PC-3 (cell line): ENCODE data around the gene ATP2B2. TPM values are rescaled to one million over a fixed set of nuclear protein-coding genes. Genes with fewer than 3 reads are reported as not detected.

Source experiments
- ATAC-seq: fragments of 200-7000 bp; cut with Tn5 transposase; 2 replicates; pipeline ENCODE4 v1.9.1; 2020; ENCODE audit warnings: mild to moderate bottlenecking, moderate library complexity
- BruUV-seq: library from RNA; stranded (reverse); fragments of 400-500 nt; replicated peaks from 2 replicates; lab custom pipeline; 2021; lab: Mats Ljungman, UMichigan
- CTCF ChIA-PET: fragments of 300-600 bp; sonication (Branson Sonifier 250); formaldehyde crosslinking; loops from one replicate; lab custom pipeline; 2022; ENCODE audit warnings: antibody characterized with exemption; lab: Charles Lee
- POLR2A ChIA-PET: fragments of 300-600 bp; sonication (Branson Sonifier 250); formaldehyde crosslinking; loops from one replicate; lab custom pipeline; 2022; ENCODE audit warnings: antibody characterized with exemption; ENCODE audit not compliant: unreplicated experiment; lab: Charles Lee
- DNase-seq: peaks from one replicate; pipeline ENCODE4 v3.0.0-alpha.2; 2015
- H2AFZ ChIP-seq: fragments of 300-600 bp; sonication (generic); 2 replicates; pipeline ENCODE4 v1.6.0; 2016; ENCODE audit warnings: antibody characterized with exemption, low read length
- H3F3A ChIP-seq: fragments of 300-600 bp; sonication (generic); one replicate; pipeline ENCODE4 v1.6.0; 2017; ENCODE audit warnings: antibody characterized with exemption, low read length, control low read depth, mild to moderate bottlenecking; ENCODE audit not compliant: unreplicated experiment
- H3K27ac ChIP-seq: fragments of 300-600 bp; sonication (generic); 2 replicates; pipeline ENCODE4 v1.5.1; 2016; ENCODE audit warnings: mild to moderate bottlenecking, low read length
- H3K27me3 ChIP-seq: fragments of 300-600 bp; sonication (generic); 2 replicates; pipeline ENCODE4 v1.6.1; 2016; ENCODE audit warnings: low read length, mixed read lengths
- H3K36me3 ChIP-seq: fragments of 300-600 bp; sonication (generic); 2 replicates; pipeline ENCODE4 v1.6.1; 2016; ENCODE audit warnings: low read depth, mixed run types, low read length, mixed read lengths
- H3K4me1 ChIP-seq: fragments of 300-600 bp; sonication (generic); 2 replicates; pipeline ENCODE4 v1.5.1; 2016; ENCODE audit warnings: low read length; ENCODE audit not compliant: insufficient read depth
- H3K4me2 ChIP-seq: fragments of 300-600 bp; sonication (generic); 2 replicates; pipeline ENCODE4 v1.6.0; 2016; ENCODE audit warnings: low read length
- H3K4me3 ChIP-seq: fragments of 300-600 bp; sonication (generic); 2 replicates; pipeline ENCODE4 v1.5.1; 2016; ENCODE audit warnings: mild to moderate bottlenecking, low read length, mixed read lengths
- H3K79me2 ChIP-seq: fragments of 300-600 bp; sonication (generic); 2 replicates; pipeline ENCODE4 v1.6.1; 2017; ENCODE audit warnings: low read length, mixed read lengths
- H3K9ac ChIP-seq: fragments of 300-600 bp; sonication (generic); 2 replicates; pipeline ENCODE4 v1.6.0; 2016; ENCODE audit warnings: mild to moderate bottlenecking, low read length
- H3K9me2 ChIP-seq: fragments of 300-600 bp; sonication (generic); replicated peaks from 2 replicates; pipeline ENCODE4 v1.6.1; 2016; ENCODE audit warnings: mixed run types, low read length, mixed read lengths
- H3K9me3 ChIP-seq: fragments of 300-600 bp; sonication (generic); 2 replicates; pipeline ENCODE4 v1.6.1; 2016; ENCODE audit warnings: low read length, mixed read lengths
- H4K20me1 ChIP-seq: fragments of 300-600 bp; sonication (generic); 2 replicates; pipeline ENCODE4 v1.6.1; 2016; ENCODE audit warnings: low read length, mixed read lengths
- EZH2 ChIP-seq: fragments of 300-600 bp; sonication (generic); IDR thresholded peaks from one replicate; pipeline ENCODE4 v1.6.1; 2017; ENCODE audit warnings: antibody characterized with exemption, mild to moderate bottlenecking, low read length; ENCODE audit not compliant: unreplicated experiment
- EZH2phosphoT487 ChIP-seq: fragments of 300-600 bp; sonication (generic); IDR thresholded peaks from 2 replicates; pipeline ENCODE4 v1.6.1; 2018; ENCODE audit warnings: mild to moderate bottlenecking, antibody characterized with exemption, low read length, borderline replicate concordance
- intact Hi-C: fragments of 100-400 bp; cut with micrococcal nuclease; formaldehyde crosslinking; loops from 2 replicates; pipeline ENCODE4 v1.9.0; 2023
- total RNA-seq: library from RNA; depleted of rRNA; stranded (reverse); fragments of >200 nt; gene quantifications from 2 replicates; pipeline ENCODE4 v1.2.3, GENCODE V29; 2014
- TF ChIP-seq, protein P1 (sequence below): fragments of 300-600 bp; sonication (generic); conservative IDR thresholded peaks from 2 replicates; pipeline ENCODE4 v1.5.1; 2017; ENCODE audit warnings: antibody characterized with exemption, low read depth, mild to moderate bottlenecking, low read length

The ATP2B2 gene
- total RNA-seq, 1 experiment from 2014 or later = not detected

DNA sequence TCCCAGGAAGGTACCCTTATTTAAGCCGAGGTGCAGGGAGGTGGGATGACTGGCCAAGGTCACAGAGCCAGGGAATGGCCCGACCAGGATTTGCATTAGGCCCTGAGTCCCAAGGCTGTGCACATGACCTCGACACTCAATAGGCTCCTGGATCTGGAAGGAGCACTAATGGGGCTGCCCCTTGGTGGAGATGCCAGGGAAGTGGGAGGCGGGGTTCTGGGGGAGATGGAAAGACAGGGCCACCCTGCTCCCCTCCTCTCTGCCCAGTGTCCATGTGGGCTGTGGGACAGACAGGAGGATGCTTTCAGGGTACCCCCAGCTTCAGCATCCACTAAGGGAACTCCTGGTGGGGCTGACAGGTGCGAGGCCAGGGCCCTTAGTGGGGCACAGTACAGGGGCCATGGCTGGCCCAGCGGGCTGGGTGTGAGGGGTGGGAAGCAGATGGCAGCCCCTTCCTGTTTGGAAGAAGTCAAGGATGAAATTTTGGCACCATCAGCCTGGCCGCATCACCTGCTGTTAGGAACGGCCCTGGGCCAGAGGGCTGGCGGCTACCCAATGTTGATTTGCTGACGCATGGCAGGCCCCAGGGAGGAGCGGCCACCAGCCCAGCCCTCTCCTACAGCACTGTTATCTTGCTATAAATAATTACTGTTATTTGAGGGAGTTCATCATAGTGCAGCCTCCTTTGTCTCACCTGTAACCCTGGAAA lies 37.3 kb downstream of the ATP2B2 start:
- BruUV-seq = no TSS peak
- ATAC-seq = peak; percentile 92
- no peak overlapping the region for H3K4me3 ChIP-seq
- peak; percentile 63 for DNase-seq
- H3K9ac ChIP-seq = no peak overlapping the region
- no peaks in the 10 kb centered on the region for H3K36me3 ChIP-seq
- TF ChIP-seq, protein P1, sequence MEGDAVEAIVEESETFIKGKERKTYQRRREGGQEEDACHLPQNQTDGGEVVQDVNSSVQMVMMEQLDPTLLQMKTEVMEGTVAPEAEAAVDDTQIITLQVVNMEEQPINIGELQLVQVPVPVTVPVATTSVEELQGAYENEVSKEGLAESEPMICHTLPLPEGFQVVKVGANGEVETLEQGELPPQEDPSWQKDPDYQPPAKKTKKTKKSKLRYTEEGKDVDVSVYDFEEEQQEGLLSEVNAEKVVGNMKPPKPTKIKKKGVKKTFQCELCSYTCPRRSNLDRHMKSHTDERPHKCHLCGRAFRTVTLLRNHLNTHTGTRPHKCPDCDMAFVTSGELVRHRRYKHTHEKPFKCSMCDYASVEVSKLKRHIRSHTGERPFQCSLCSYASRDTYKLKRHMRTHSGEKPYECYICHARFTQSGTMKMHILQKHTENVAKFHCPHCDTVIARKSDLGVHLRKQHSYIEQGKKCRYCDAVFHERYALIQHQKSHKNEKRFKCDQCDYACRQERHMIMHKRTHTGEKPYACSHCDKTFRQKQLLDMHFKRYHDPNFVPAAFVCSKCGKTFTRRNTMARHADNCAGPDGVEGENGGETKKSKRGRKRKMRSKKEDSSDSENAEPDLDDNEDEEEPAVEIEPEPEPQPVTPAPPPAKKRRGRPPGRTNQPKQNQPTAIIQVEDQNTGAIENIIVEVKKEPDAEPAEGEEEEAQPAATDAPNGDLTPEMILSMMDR = no peak
- TF ChIP-seq EZH2phosphoT487 = no peak
- TF ChIP-seq EZH2 = no peak
- H3K4me1 ChIP-seq = no peaks in the 10 kb centered on the region
- intact Hi-C loops = no loop called here
- H3K27me3 ChIP-seq = peaks cover 46% of the 10 kb centered on the region
- no peaks in the 10 kb centered on the region for H3K9me3 ChIP-seq
- H3K4me2 ChIP-seq = no peak overlapping the region
- H2AFZ ChIP-seq = no peak overlapping the region
- POLR2A ChIA-PET = no interaction called here
- H4K20me1 ChIP-seq = no peaks in the 10 kb centered on the region
- no peak overlapping the region for H3K27ac ChIP-seq
- no peaks in the 10 kb centered on the region for H3F3A ChIP-seq
- H3K79me2 ChIP-seq = no peaks in the 10 kb centered on the region
- CTCF ChIA-PET = no interaction called here
- no peaks in the 10 kb centered on the region for H3K9me2 ChIP-seq

DNA sequence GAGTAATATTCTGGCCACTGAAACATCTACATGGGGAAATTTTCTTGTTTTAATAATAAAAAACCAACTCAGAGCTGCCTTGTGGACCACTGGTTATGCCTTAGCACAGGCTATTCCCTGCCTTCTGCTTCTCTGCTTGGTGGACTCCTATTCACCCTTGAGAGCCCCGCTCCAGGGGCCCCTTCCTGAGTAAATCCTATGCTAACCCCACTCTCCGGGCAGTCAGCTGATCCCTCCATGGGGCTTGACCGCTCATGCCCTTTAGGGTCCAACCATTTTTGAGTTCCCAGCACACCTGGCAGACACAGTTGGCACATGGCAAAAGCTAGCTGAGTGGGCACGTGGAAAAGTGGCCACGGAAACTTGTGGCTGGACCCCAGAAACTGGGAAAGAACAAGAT lies 38.2 kb downstream of the ATP2B2 start:
- H3K4me1 ChIP-seq = no peaks in the 10 kb centered on the region
- intact Hi-C loops = no loop called here
- H3K9me3 ChIP-seq = no peaks in the 10 kb centered on the region
- no peak overlapping the region for H3K9ac ChIP-seq
- H3F3A ChIP-seq = no peaks in the 10 kb centered on the region
- H3K4me3 ChIP-seq = no peak overlapping the region
- no peaks in the 10 kb centered on the region for H3K36me3 ChIP-seq
- peaks cover 37% of the 10 kb centered on the region for H3K27me3 ChIP-seq
- no peak overlapping the region for H2AFZ ChIP-seq
- no peak overlapping the region for H3K27ac ChIP-seq
- ChIA-PET POLR2A (no interaction called here), CTCF (no interaction called here)
- H3K9me2 ChIP-seq = no peaks in the 10 kb centered on the region
- ATAC-seq = no peak
- H3K79me2 ChIP-seq = no peaks in the 10 kb centered on the region
- H4K20me1 ChIP-seq = no peaks in the 10 kb centered on the region
- BruUV-seq = no TSS peak
- H3K4me2 ChIP-seq = no peak overlapping the region
- TF ChIP-seq EZH2 (no peak), EZH2phosphoT487 (no peak)
- TF ChIP-seq, protein P1 = no peak
- no peak for DNase-seq

DNA sequence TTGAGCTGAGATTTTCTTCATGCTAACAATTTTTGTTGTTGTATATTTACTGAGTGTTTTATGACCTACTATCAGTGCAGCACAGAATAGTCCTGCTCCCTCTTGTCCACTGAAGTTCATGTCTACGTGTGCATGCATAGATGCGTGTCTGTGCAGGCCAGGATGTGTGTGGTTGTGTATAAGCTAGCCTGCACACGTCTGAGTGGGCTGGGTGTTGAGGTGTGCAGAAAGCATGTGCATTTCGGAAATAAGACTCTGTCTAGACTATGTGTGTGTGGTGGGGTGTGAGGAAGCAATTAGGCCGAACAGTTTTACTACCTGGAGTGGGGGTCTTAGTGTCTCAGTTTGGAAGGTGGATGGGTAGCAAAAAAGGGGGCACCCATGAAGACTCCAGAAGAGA lies 39.2 kb downstream of the ATP2B2 start:
- H3F3A ChIP-seq = no peaks in the 10 kb centered on the region
- CTCF ChIA-PET = no interaction called here
- no peaks in the 10 kb centered on the region for H4K20me1 ChIP-seq
- H3K4me3 ChIP-seq = no peak overlapping the region
- H3K27me3 ChIP-seq = peaks cover 33% of the 10 kb centered on the region
- DNase-seq = no peak
- H3K9me3 ChIP-seq = no peaks in the 10 kb centered on the region
- no TSS peak for BruUV-seq
- H2AFZ ChIP-seq = no peak overlapping the region
- H3K4me2 ChIP-seq = no peak overlapping the region
- no peak for ATAC-seq
- H3K4me1 ChIP-seq = no peaks in the 10 kb centered on the region
- no peaks in the 10 kb centered on the region for H3K36me3 ChIP-seq
- no peak overlapping the region for H3K27ac ChIP-seq
- no peak overlapping the region for H3K9ac ChIP-seq
- H3K9me2 ChIP-seq = no peaks in the 10 kb centered on the region
- no peaks in the 10 kb centered on the region for H3K79me2 ChIP-seq
- POLR2A ChIA-PET = no interaction called here
- TF ChIP-seq EZH2phosphoT487 (no peak), EZH2 (no peak)
- TF ChIP-seq, protein P1 = no peak
- intact Hi-C loops = no loop called here
